ENCODE measurements around the gene SKOR1. TPM values are rescaled to one million over a fixed set of nuclear protein-coding genes. Genes with fewer than 3 reads are reported as not detected.

SKOR1 gene
- total RNA-seq, 2 donors from 2014 or later = 0.78 to 3.5 TPM

DNA sequence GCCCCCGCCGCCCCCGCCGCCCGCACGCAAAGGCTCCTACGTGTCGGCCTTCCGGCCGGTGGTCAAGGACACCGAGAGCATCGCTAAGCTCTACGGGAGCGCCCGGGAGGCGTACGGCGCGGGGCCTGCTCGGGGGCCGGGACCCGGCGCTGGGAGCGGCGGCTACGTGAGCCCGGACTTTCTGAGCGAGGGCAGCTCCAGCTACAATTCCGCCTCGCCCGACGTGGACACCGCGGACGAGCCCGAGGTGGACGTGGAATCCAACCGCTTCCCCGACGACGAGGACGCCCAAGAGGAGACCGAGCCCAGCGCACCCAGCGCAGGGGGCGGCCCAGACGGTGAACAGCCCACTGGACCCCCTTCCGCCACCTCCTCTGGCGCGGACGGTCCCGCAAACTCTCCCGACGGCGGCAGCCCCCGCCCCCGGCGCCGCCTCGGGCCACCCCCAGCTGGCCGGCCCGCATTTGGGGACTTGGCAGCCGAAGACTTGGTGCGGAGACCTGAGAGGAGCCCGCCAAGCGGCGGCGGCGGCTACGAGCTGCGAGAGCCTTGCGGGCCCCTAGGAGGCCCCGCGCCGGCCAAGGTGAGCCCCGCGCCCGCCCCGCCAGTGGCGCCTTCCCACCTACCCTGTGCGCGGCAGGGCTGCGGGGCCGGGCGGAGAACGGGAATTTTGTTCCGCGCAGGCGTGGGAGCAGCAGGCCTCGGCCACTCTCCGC, 2.4 kb downstream of the SKOR1 start:
- TF ChIP-seq, protein P1, sequence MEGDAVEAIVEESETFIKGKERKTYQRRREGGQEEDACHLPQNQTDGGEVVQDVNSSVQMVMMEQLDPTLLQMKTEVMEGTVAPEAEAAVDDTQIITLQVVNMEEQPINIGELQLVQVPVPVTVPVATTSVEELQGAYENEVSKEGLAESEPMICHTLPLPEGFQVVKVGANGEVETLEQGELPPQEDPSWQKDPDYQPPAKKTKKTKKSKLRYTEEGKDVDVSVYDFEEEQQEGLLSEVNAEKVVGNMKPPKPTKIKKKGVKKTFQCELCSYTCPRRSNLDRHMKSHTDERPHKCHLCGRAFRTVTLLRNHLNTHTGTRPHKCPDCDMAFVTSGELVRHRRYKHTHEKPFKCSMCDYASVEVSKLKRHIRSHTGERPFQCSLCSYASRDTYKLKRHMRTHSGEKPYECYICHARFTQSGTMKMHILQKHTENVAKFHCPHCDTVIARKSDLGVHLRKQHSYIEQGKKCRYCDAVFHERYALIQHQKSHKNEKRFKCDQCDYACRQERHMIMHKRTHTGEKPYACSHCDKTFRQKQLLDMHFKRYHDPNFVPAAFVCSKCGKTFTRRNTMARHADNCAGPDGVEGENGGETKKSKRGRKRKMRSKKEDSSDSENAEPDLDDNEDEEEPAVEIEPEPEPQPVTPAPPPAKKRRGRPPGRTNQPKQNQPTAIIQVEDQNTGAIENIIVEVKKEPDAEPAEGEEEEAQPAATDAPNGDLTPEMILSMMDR (IDR thresholded peaks at IDR 0.05) = no peak
- Histone ChIP-seq H3K36me3 (no peaks in the 10 kb centered on the region), H3K4me3 (peak overlapping the region; percentile 32), H3K27ac (no peak overlapping the region), H3K9me3 (no peaks in the 10 kb centered on the region), H3K4me1 (ENCODE audit: control insufficient read depth in 1 of 2, low read depth in 2 of 2) (peaks cover 22 to 44% of the 10 kb centered on the region in 2 donors), H3K27me3 (replicated peaks; ENCODE audit: insufficient read depth) (peaks cover 54% of the 10 kb centered on the region)
- no peak for DNase-seq (ENCODE audit: low spot score)
- no peak for ATAC-seq (ENCODE audit: insufficient number of reproducible peaks, low FRiP score, low read depth)

DNA sequence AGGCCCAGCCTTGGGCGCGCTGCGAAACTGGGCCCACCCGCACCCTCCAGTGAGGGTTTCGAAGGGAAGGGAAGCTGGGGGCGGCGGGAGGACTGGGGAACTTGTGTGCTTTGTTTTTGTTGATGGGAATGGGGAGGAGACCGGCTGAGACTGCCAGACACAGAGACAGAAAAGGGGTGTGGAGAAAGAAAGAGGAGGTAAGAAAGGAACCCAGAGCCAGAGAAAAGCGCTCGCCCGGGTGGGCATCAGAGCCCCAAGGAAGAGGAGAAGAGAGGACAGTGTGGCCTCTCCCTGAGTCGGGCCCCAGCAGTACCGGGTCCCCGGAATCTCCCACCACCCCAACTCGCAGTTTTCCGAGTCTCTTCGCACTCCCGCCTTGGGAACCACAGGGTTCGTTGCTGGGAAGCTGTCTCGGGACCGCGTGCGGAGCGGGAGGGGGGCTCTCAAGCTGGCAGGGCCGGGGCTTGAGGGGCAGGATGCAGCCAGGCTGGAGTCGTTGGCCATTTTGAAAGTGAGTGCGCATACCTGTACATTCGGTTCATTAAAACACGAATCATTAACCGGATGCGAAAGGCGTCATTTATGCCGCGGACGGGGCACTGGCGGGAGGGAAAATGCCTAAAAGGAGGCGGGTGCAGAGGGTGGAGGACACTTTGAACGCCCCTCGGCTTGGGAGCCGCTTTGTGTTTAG, 3.1 kb downstream of the SKOR1 start:
- H3K4me1 ChIP-seq (ENCODE audit: control insufficient read depth in 1 of 2, low read depth in 2 of 2) = peaks cover 26 to 47% of the 10 kb centered on the region in 2 donors
- no peak for DNase-seq (ENCODE audit: low spot score)
- H3K36me3 ChIP-seq = no peaks in the 10 kb centered on the region
- no peak overlapping the region for H3K27ac ChIP-seq
- TF ChIP-seq, protein P1 (IDR thresholded peaks at IDR 0.05) = no peak
- H3K9me3 ChIP-seq = no peaks in the 10 kb centered on the region
- ATAC-seq (ENCODE audit: insufficient number of reproducible peaks, low FRiP score, low read depth) = no peak
- peak overlapping the region; percentile 32 for H3K4me3 ChIP-seq
- peaks cover 59% of the 10 kb centered on the region for H3K27me3 ChIP-seq (replicated peaks; ENCODE audit: insufficient read depth)

DNA sequence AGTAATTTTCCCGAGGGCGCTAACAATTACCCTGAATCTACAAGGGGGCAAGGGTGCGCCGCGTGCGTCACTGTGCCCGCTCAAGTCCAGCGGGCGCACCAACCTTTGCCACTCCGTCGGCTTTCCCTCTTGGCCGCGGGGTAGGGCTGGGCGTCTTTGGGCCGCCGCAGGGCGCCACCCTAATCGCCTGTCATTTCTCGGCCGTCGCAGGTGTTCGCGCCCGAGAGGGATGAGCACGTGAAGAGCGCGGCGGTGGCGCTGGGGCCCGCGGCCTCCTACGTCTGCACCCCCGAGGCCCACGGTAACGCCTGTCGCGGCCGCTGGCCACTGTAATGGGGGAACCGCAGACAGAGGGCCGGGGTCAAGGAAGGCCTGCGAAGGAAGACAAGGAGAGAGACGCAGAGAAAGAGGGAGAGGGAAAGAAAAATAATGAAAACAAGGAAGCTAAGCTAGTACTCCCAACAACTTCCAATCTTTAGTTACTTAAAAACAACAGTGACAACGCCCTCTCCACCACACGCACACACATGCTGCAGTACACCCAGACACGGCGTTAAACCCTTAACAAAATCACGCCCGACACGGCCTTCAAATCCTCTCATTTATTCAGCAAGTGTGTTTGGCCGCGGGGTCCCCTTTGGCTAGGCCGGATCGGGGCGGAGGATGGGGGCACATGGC, 3.8 kb downstream of the SKOR1 start:
- Histone ChIP-seq H3K27ac (no peak overlapping the region), H3K4me3 (no peak overlapping the region), H3K36me3 (no peaks in the 10 kb centered on the region), H3K4me1 (ENCODE audit: control insufficient read depth in 1 of 2, low read depth in 2 of 2) (peaks cover 33 to 54% of the 10 kb centered on the region in 2 donors), H3K9me3 (no peaks in the 10 kb centered on the region), H3K27me3 (replicated peaks; ENCODE audit: insufficient read depth) (peaks cover 57% of the 10 kb centered on the region)
- TF ChIP-seq, protein P1 (IDR thresholded peaks at IDR 0.05) = no peak
- DNase-seq (ENCODE audit: low spot score) (no peak), ATAC-seq (ENCODE audit: insufficient number of reproducible peaks, low FRiP score, low read depth) (no peak)

DNA sequence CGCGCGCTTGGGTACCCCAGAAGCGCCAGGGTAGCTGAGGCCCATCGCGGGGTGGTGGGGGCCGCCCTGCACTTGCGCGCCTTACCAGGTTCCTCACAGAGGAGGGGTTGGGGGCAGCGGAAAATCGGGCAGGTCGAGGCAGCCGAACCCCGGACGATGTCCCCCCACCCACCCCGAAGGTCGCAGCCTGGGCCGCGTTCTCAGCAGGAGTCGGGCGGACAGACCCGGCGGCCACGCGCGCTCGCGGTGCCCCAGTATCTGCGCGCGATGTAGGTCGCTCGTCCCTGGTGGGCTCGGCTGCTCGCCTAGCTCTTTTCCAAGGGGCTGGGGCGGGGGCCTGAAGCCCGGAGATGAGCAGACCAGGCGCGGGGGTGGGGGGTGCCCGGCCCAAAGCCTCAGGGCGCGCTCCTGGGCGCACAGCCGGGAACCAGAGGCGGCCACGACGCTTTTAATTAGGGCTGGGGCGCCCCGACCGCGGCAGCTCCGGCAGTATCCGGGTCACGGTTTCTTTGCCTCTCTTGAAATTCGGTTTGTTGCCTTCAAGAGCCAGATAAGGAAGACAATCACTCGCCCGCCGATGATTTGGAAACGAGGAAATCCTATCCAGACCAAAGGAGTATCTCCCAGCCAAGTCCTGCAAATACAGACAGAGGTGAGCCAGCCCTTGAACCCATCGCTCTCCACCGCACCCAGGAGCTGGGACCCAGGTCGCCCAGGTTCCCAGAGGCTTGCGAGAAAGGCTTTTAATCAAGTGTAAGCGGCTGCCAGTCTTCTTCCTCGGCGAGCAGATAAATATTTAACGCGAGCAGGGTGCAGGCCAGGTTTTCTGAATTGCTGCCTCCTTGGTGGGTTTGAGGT, 4.6 kb downstream of the SKOR1 start:
- no peak for ATAC-seq (ENCODE audit: insufficient number of reproducible peaks, low FRiP score, low read depth)
- H3K27me3 ChIP-seq (replicated peaks; ENCODE audit: insufficient read depth) = peaks cover 50% of the 10 kb centered on the region
- no peak overlapping the region for H3K4me3 ChIP-seq
- peaks cover 41 to 62% of the 10 kb centered on the region in 2 donors for H3K4me1 ChIP-seq (ENCODE audit: control insufficient read depth in 1 of 2, low read depth in 2 of 2)
- no peaks in the 10 kb centered on the region for H3K36me3 ChIP-seq
- peak overlapping the region in 1 of 2 donors; percentile 1 for H3K27ac ChIP-seq
- no peak for DNase-seq (ENCODE audit: low spot score)
- no peaks in the 10 kb centered on the region for H3K9me3 ChIP-seq
- TF ChIP-seq, protein P1 (IDR thresholded peaks at IDR 0.05) = no peak

Data from thoracic aorta (tissue), 2 donors.